Retinal pigment epithelial cell (primary cell): ENCODE measurements around the gene CPNE4.

ENCODE experiments used
- DNase-seq: peaks from one replicate; pipeline ENCODE4 v3.0.0-alpha.2; 2010; ENCODE audit warnings: low read depth
- H3K4me3 ChIP-seq: 2 replicates; pipeline ENCODE4 v1.5.1; 2011; ENCODE audit warnings: mild to moderate bottlenecking, low read length, control low read depth, moderate library complexity
- CTCF ChIP-seq: conservative IDR thresholded peaks from 2 replicates; pipeline ENCODE4 v1.5.1; 2011; ENCODE audit warnings: low read depth, low read length, control low read depth, inconsistent platforms

CPNE4 gene

GRCh38 chr3:132020058-132020457 lies 14.8 kb downstream of the CPNE4 start:
- DNase-seq: no peak
- H3K4me3 ChIP-seq: no peak overlapping the region
- no peak for TF ChIP-seq CTCF

- H3K4me3 ChIP-seq: no peak overlapping the region
- no peak for TF ChIP-seq CTCF
Measured at GRCh38 chr3:132017137-132017536, 17.7 kb downstream of the CPNE4 start.

GRCh38 chr3:132016061-132017041 lies 18.5 kb downstream of the CPNE4 start:
- H3K4me3 ChIP-seq: no peak overlapping the region
- DNase-seq: no peak
- TF ChIP-seq CTCF: no peak

More at GRCh38 chr3:132017137-132017536, 17.7 kb downstream of the CPNE4 start:
- no peak for DNase-seq

GRCh38 chr3:132014105-132014504 lies 20.7 kb downstream of the CPNE4 start:
- H3K4me3 ChIP-seq: no peak overlapping the region
- DNase-seq: no peak
- no peak for TF ChIP-seq CTCF

GRCh38 chr3:132009241-132009640 lies 25.6 kb downstream of the CPNE4 start:
- no peak overlapping the region for H3K4me3 ChIP-seq
- DNase-seq: no peak
- TF ChIP-seq CTCF: no peak

- DNase-seq: no peak
- TF ChIP-seq CTCF: no peak
- no peak overlapping the region for H3K4me3 ChIP-seq
Measured at GRCh38 chr3:132008837-132009236, 26.0 kb downstream of the CPNE4 start.

GRCh38 chr3:132007617-132008016 lies 27.2 kb downstream of the CPNE4 start:
- no peak for TF ChIP-seq CTCF
- no peak overlapping the region for H3K4me3 ChIP-seq
- no peak for DNase-seq
